K562 (cell line): ENCODE measurements around the gene HSD17B1. TPM values are rescaled to one million over a fixed set of nuclear protein-coding genes. Genes with fewer than 3 reads are reported as not detected.

ENCODE experiments used
- ARID1B ChIP-seq: fragments of 450-650 bp; IDR thresholded peaks from 2 replicates; pipeline ENCODE4 v1.6.1; 2016; ENCODE audit warnings: antibody characterized with exemption, mild to moderate bottlenecking, inconsistent platforms
- BRD9 ChIP-seq: fragments of 450-650 bp; IDR thresholded peaks from 2 replicates; pipeline ENCODE4 v1.6.1; 2018; ENCODE audit warnings: low read depth; ENCODE audit not compliant: partially characterized antibody
- COPS2 ChIP-seq: fragments of 450-650 bp; conservative IDR thresholded peaks from 2 replicates; pipeline ENCODE4 v1.6.1; 2016; ENCODE audit warnings: mild to moderate bottlenecking, moderate library complexity
- ELF2 ChIP-seq: fragments of 250-450 bp; sonication (Bioruptor Pico); IDR thresholded peaks from 2 replicates; pipeline ENCODE4 v1.5.0; 2021; ENCODE audit warnings: mild to moderate bottlenecking
- EP400 ChIP-seq: fragments of 450-650 bp; IDR thresholded peaks from 2 replicates; pipeline ENCODE4 v1.6.1; 2017; ENCODE audit warnings: antibody characterized with exemption, mild to moderate bottlenecking, moderate library complexity
- ETV1 ChIP-seq: fragments of 450-650 bp; conservative IDR thresholded peaks from 2 replicates; pipeline ENCODE4 v1.6.1; 2016; ENCODE audit warnings: missing genetic modification characterization, control low read depth, low read depth, missing compliant biosample characterization
- KDM5B ChIP-seq: fragments of 200-600 bp; sonication (generic); IDR thresholded peaks from 2 replicates; pipeline ENCODE4 v1.6.1; 2012; ENCODE audit warnings: low read depth, mild to moderate bottlenecking, moderate library complexity, low read length, control low read depth, inconsistent platforms; ENCODE audit not compliant: insufficient replicate concordance
- KLF13 ChIP-seq: fragments of 450-650 bp; IDR thresholded peaks from 2 replicates; pipeline ENCODE4 v1.6.1; 2016; ENCODE audit warnings: missing genetic modification characterization, low read depth, mild to moderate bottlenecking, missing compliant biosample characterization, moderate library complexity, borderline replicate concordance
- KLF16 ChIP-seq: IDR thresholded peaks from 2 replicates; pipeline ENCODE4 v1.6.1; 2016; ENCODE audit warnings: antibody characterized with exemption
- L3MBTL2 ChIP-seq: fragments of 450-650 bp; IDR thresholded peaks from 2 replicates; pipeline ENCODE4 v1.6.1; 2016; ENCODE audit warnings: mild to moderate bottlenecking, moderate library complexity
- POLR2G ChIP-seq: fragments of 200-400 bp; formaldehyde crosslinking; IDR thresholded peaks from 2 replicates; pipeline ENCODE4 v1.6.1; 2017; ENCODE audit warnings: low read depth, mild to moderate bottlenecking, antibody characterized with exemption, low read length, moderate library complexity
- STAT5A ChIP-seq: IDR thresholded peaks from 2 replicates; pipeline ENCODE4 v1.6.1; 2012; ENCODE audit warnings: low read length, inconsistent platforms, borderline replicate concordance
- polyA plus RNA-seq, 8 experiments: library from polyadenylated mRNA; depleted of rRNA in 4 of 8; stranded (reverse) in 5 of 8; unstranded in 3 of 8; fragments of >200 nt; fragmentation: Nextera tagmentation in 2 of 8; fragmentation: Illumina TruSeq in 1 of 8; extraction: Ambion mirVana in 2 of 8; extraction: Trizol in 1 of 8; gene quantifications; 2 replicates each; pipeline versions ENCODE4 v1.2.1 to v1.2.3, GENCODE V29; 2011 to 2014; ENCODE audit warnings: inconsistent platforms in 1 of 8, missing spikeins in 1 of 8
- total RNA-seq, 7 experiments: library from RNA; depleted of rRNA in 6 of 7; stranded (reverse); fragments of >200 nt in 6 of 7; fragmentation: Illumina TruSeq in 2 of 7; extraction: Trizol in 2 of 7; gene quantifications; 2 replicates each; pipeline versions ENCODE4 v1.2.1 to v1.2.3, GENCODE V29; 2011 to 2021; ENCODE audit warnings: low replicate concordance in 1 of 7
- TF ChIP-seq, protein P1 (sequence below), 2 experiments: fragments of 450-650 bp; conservative IDR thresholded peaks; 2 replicates each; pipeline ENCODE4 v1.6.1; 2017; ENCODE audit warnings: mild to moderate bottlenecking in 2 of 2, moderate library complexity in 2 of 2
- TF ChIP-seq, protein P2 (sequence below): fragments of 450-650 bp; IDR thresholded peaks from 2 replicates; pipeline ENCODE4 v1.6.1; 2016; ENCODE audit warnings: borderline replicate concordance
- TF ChIP-seq, protein P3 (sequence below), 3 experiments: IDR thresholded peaks in 2 of 3; conservative IDR thresholded peaks in 1 of 3; 2 replicates each; pipeline ENCODE4 v1.5.1; 2011 to 2012; ENCODE audit warnings: low read length in 3 of 3, mild to moderate bottlenecking in 3 of 3, control low read depth in 2 of 3, improper control_type of control experiment in 1 of 3, inconsistent platforms in 1 of 3, low read depth in 1 of 3, mixed read lengths in 1 of 3, moderate library complexity in 1 of 3; ENCODE audit not compliant: insufficient read depth in 2 of 3
- TF ChIP-seq, protein P4 (sequence below): sonication (generic); formaldehyde crosslinking; IDR thresholded peaks from 2 replicates; pipeline ENCODE4 v1.8.1; 2023; ENCODE audit warnings: missing genetic modification reagents, mild to moderate bottlenecking, borderline replicate concordance
- TF ChIP-seq, protein P5 (sequence below): fragments of 450-650 bp; IDR thresholded peaks from 2 replicates; pipeline ENCODE4 v1.6.1; 2016; ENCODE audit warnings: low read depth, mild to moderate bottlenecking, moderate library complexity

Gene HSD17B1
- total and polyA plus RNA-seq, 9 of the 15 experiments (the other 6 are each of a cell fraction or from before 2014, with no cell fraction given) = 0.55 to 21.1 (median 3.6) TPM

DNA sequence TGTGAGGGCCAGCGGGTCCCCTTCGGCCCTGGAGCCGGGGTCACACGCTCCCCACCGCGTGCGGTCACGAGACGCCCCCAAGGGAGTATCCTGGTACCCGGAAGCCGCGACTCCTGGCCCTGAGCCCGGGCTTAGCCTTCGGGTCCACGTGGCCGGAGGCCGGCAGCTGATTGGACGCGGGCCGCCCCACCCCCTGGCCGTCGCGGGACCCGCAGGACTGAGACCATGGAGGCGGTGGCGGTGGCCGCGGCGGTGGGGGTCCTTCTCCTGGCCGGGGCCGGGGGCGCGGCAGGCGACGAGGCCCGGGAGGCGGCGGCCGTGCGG is 16.7 kb upstream of the HSD17B1 start, which contains the start of gene NAGLU (continued):
- TF ChIP-seq, protein P1, sequence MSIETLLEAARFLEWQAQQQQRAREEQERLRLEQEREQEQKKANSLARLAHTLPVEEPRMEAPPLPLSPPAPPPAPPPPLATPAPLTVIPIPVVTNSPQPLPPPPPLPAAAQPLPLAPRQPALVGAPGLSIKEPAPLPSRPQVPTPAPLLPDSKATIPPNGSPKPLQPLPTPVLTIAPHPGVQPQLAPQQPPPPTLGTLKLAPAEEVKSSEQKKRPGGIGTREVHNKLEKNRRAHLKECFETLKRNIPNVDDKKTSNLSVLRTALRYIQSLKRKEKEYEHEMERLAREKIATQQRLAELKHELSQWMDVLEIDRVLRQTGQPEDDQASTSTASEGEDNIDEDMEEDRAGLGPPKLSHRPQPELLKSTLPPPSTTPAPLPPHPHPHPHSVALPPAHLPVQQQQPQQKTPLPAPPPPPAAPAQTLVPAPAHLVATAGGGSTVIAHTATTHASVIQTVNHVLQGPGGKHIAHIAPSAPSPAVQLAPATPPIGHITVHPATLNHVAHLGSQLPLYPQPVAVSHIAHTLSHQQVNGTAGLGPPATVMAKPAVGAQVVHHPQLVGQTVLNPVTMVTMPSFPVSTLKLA (conservative IDR thresholded peaks at IDR 0.05) = peak; percentile 96
- peak; percentile 93 for TF ChIP-seq ELF2 (CRISPR knock-in tag)
- TF ChIP-seq, protein P2, sequence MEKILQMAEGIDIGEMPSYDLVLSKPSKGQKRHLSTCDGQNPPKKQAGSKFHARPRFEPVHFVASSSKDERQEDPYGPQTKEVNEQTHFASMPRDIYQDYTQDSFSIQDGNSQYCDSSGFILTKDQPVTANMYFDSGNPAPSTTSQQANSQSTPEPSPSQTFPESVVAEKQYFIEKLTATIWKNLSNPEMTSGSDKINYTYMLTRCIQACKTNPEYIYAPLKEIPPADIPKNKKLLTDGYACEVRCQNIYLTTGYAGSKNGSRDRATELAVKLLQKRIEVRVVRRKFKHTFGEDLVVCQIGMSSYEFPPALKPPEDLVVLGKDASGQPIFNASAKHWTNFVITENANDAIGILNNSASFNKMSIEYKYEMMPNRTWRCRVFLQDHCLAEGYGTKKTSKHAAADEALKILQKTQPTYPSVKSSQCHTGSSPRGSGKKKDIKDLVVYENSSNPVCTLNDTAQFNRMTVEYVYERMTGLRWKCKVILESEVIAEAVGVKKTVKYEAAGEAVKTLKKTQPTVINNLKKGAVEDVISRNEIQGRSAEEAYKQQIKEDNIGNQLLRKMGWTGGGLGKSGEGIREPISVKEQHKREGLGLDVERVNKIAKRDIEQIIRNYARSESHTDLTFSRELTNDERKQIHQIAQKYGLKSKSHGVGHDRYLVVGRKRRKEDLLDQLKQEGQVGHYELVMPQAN = peak; percentile 71; the same call in 1 of the 2 replicates
- TF ChIP-seq BRD9 = no peak
- TF ChIP-seq POLR2G = peak; percentile 89
- TF ChIP-seq COPS2 = no peak
- TF ChIP-seq EP400 = peak; percentile 92; the same call in 1 of the 2 replicates
- peak; percentile 70 for TF ChIP-seq ETV1
- no peak for TF ChIP-seq KLF16
- TF ChIP-seq, protein P3, sequence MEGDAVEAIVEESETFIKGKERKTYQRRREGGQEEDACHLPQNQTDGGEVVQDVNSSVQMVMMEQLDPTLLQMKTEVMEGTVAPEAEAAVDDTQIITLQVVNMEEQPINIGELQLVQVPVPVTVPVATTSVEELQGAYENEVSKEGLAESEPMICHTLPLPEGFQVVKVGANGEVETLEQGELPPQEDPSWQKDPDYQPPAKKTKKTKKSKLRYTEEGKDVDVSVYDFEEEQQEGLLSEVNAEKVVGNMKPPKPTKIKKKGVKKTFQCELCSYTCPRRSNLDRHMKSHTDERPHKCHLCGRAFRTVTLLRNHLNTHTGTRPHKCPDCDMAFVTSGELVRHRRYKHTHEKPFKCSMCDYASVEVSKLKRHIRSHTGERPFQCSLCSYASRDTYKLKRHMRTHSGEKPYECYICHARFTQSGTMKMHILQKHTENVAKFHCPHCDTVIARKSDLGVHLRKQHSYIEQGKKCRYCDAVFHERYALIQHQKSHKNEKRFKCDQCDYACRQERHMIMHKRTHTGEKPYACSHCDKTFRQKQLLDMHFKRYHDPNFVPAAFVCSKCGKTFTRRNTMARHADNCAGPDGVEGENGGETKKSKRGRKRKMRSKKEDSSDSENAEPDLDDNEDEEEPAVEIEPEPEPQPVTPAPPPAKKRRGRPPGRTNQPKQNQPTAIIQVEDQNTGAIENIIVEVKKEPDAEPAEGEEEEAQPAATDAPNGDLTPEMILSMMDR (IDR thresholded peaks at IDR 0.05 in 2 of 3, conservative IDR thresholded peaks at IDR 0.05 in 1 of 3; ENCODE audit: insufficient read depth in 2 of 3, low read depth in 1 of 3, low read length in 3 of 3) = no peak
- no peak for TF ChIP-seq KDM5B
- TF ChIP-seq, protein P4, sequence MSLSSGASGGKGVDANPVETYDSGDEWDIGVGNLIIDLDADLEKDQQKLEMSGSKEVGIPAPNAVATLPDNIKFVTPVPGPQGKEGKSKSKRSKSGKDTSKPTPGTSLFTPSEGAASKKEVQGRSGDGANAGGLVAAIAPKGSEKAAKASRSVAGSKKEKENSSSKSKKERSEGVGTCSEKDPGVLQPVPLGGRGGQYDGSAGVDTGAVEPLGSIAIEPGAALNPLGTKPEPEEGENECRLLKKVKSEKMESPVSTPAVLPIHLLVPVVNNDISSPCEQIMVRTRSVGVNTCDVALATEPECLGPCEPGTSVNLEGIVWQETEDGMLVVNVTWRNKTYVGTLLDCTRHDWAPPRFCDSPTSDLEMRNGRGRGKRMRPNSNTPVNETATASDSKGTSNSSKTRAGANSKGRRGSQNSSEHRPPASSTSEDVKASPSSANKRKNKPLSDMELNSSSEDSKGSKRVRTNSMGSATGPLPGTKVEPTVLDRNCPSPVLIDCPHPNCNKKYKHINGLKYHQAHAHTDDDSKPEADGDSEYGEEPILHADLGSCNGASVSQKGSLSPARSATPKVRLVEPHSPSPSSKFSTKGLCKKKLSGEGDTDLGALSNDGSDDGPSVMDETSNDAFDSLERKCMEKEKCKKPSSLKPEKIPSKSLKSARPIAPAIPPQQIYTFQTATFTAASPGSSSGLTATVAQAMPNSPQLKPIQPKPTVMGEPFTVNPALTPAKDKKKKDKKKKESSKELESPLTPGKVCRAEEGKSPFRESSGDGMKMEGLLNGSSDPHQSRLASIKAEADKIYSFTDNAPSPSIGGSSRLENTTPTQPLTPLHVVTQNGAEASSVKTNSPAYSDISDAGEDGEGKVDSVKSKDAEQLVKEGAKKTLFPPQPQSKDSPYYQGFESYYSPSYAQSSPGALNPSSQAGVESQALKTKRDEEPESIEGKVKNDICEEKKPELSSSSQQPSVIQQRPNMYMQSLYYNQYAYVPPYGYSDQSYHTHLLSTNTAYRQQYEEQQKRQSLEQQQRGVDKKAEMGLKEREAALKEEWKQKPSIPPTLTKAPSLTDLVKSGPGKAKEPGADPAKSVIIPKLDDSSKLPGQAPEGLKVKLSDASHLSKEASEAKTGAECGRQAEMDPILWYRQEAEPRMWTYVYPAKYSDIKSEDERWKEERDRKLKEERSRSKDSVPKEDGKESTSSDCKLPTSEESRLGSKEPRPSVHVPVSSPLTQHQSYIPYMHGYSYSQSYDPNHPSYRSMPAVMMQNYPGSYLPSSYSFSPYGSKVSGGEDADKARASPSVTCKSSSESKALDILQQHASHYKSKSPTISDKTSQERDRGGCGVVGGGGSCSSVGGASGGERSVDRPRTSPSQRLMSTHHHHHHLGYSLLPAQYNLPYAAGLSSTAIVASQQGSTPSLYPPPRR (CRISPR knock-in tag) = no peak
- TF ChIP-seq ARID1B = peak; percentile 52
- no peak for TF ChIP-seq STAT5A
- TF ChIP-seq L3MBTL2 = peak; percentile 87; the same call in 1 of the 2 replicates
- TF ChIP-seq, protein P5, sequence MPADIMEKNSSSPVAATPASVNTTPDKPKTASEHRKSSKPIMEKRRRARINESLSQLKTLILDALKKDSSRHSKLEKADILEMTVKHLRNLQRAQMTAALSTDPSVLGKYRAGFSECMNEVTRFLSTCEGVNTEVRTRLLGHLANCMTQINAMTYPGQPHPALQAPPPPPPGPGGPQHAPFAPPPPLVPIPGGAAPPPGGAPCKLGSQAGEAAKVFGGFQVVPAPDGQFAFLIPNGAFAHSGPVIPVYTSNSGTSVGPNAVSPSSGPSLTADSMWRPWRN = peak; percentile 81
- 0 out of 2 replicates have a peak, but pooled peaks have one; percentile 46 for TF ChIP-seq KLF13 (tag)
